HG03342 (cell line): ENCODE results near the gene ARID3B.
A peak's percentile ranks its signal among the peaks of the same experiment; 100 is the strongest.
"Not testable (repeated sequence)": the region's sequence is repeated elsewhere in the genome, so short reads cannot be mapped to it uniquely, and the experiment has no call there.

Experiments
- ATAC-seq: cut with Tn5 transposase; IDR thresholded peaks from one replicate; pipeline ENCODE4 v1.9.1; 2021; ENCODE audit warnings: mild to moderate bottlenecking, moderate library complexity; ENCODE audit not compliant: unreplicated experiment

The ARID3B gene

GRCh38 chr15:74565381-74566085 is 24.5 kb downstream of the ARID3B start:
- no peak for ATAC-seq

- ATAC-seq = no peak
Measured at GRCh38 chr15:74568594-74568993, 27.6 kb downstream of the ARID3B start.

- no peak for ATAC-seq
Measured at GRCh38 chr15:74569731-74570070, 28.7 kb downstream of the ARID3B start.

- no peak for ATAC-seq
Measured at GRCh38 chr15:74571191-74571590, 30.2 kb downstream of the ARID3B start.

- ATAC-seq = no peak
Measured at GRCh38 chr15:74573987-74574386, 33.0 kb downstream of the ARID3B start.

GRCh38 chr15:74578496-74578994 is 37.5 kb downstream of the ARID3B start:
- no peak for ATAC-seq

- no peak for ATAC-seq
Measured at GRCh38 chr15:74579001-74579400, 38.0 kb downstream of the ARID3B start.

GRCh38 chr15:74580538-74581350 is 39.7 kb downstream of the ARID3B start:
- no peak for ATAC-seq

GRCh38 chr15:74584204-74584603 is 43.2 kb downstream of the ARID3B start:
- no peak for ATAC-seq

- ATAC-seq = no peak
Measured at GRCh38 chr15:74584779-74585178, 43.8 kb downstream of the ARID3B start.

GRCh38 chr15:74585191-74585590 is 44.2 kb downstream of the ARID3B start:
- ATAC-seq = no peak

GRCh38 chr15:74585857-74586256 is 44.8 kb downstream of the ARID3B start:
- ATAC-seq = no peak

- no peak for ATAC-seq
Measured at GRCh38 chr15:74589826-74590225, 48.8 kb downstream of the ARID3B start.

GRCh38 chr15:74592222-74592621 is 51.2 kb downstream of the ARID3B start:
- no peak for ATAC-seq

- ATAC-seq = no peak
Measured at GRCh38 chr15:74593122-74593521, 52.1 kb downstream of the ARID3B start.

GRCh38 chr15:74594455-74594854 is 53.4 kb downstream of the ARID3B start:
- no peak for ATAC-seq

- ATAC-seq = no peak
Measured at GRCh38 chr15:74595271-74595670, 54.3 kb downstream of the ARID3B start.

- not testable (repeated sequence) for ATAC-seq
Measured at GRCh38 chr15:74596736-74597135, 55.7 kb downstream of the ARID3B start.

- not testable (repeated sequence) for ATAC-seq
Measured at GRCh38 chr15:74597146-74597705, 56.2 kb downstream of the ARID3B start.

GRCh38 chr15:74598126-74598842 is 57.3 kb downstream of the ARID3B start:
- peak; percentile 87 for ATAC-seq

- no peak for ATAC-seq
Measured at GRCh38 chr15:74599156-74599555, 58.1 kb downstream of the ARID3B start.
